NK-92 treated with Interleukin-12 subunit alpha and Interleukin-12 subunit beta, amount 100 ng/mL, for 24 hours (cell line): ENCODE data around the gene CSTF2.
A peak's percentile ranks its signal among the peaks of the same experiment; 100 is the strongest.
"Not testable (repeated sequence)": the region's sequence is repeated elsewhere in the genome, so short reads cannot be mapped to it uniquely, and the experiment has no call there.

Experiments
- DNase-seq: peaks from one replicate; lab custom pipeline; 2025; lab: John Stamatoyannopoulos, UW

The CSTF2 gene, protein sequence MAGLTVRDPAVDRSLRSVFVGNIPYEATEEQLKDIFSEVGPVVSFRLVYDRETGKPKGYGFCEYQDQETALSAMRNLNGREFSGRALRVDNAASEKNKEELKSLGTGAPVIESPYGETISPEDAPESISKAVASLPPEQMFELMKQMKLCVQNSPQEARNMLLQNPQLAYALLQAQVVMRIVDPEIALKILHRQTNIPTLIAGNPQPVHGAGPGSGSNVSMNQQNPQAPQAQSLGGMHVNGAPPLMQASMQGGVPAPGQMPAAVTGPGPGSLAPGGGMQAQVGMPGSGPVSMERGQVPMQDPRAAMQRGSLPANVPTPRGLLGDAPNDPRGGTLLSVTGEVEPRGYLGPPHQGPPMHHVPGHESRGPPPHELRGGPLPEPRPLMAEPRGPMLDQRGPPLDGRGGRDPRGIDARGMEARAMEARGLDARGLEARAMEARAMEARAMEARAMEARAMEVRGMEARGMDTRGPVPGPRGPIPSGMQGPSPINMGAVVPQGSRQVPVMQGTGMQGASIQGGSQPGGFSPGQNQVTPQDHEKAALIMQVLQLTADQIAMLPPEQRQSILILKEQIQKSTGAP

DNA sequence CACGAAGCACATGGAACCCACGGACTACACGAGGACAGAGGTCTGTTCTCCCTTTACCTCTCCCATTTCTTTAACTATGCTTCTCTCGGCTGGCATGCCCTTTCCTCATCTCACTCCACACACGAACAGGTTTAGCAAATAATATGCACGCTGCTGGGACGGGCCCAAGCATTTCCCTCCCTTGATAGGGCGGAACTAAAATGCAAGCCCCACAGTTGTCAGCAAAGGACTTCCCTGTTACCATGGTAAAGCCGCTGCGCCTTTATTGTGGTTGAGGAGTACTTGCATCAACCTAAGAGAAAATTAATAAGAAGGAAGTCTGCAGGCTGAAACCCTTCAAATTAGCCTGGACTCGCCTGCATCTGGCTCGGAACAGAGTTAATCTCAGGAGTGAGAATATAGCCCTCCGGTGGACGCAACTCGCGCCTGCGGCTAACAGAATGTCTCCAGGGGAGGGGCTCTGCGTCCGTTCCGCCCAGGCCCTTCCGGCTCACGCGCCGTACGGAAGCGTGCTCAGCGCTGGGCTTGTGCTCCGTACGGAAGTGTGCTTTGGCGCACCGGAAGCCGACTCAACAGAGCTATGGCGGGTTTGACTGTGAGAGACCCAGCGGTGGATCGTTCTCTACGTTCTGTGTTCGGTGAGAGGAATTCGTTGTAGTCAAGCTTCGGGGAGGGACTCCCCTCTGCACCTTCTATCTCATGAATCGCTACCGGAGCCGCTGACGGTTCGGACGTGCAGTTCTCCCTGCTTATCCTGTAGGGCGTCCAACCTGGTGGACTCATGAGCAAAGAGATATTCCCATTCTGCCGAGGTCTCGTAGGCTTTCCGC, at the start of gene CSTF2:
TSS of gene CSTF2 (plus strand) at position 555 of the 830 bp plus-strand sequence. CDS start at position 581, 26 bp downstream.
- DNase-seq, result peak; percentile 65

DNA sequence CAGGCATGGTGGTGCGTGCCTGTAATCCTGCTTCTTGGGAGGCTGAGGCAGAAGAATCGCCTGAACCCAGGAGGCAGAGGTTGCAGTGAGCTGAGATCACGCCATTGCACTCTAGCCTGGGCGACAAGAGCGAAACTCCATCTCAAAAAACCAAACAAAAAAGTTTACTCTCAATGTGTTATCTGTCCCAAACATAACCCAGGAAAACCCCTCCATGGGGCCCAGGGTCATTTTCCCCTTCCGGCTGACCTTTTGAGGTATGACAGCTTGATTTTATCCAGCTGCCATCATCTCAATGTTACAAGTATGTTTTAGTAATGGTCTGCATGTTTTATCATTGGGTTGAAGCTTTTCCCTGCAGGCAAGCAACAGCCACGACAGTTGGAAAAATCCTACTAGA, 23.8 kb upstream of the CSTF2 start:
- not testable (repeated sequence) for DNase-seq

DNA sequence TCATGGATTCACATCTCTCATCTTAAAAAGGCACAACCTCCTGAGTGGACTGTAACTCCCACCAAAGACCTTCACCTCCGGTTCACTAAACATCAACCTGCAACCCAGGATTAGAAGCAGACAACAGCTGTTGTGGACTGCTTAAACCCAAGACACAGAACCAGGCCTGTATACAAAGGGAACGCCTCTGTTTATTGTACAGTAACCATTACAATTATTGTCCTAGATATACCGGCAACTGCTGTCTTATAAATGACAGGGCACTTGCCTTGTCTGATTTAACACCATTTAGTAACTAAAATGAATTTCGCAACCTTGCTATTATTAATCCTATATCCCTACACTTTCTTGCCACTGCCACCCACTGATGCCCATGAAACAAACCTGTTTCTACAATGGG, 22.8 kb upstream of the CSTF2 start:
- DNase-seq, result no peak

DNA sequence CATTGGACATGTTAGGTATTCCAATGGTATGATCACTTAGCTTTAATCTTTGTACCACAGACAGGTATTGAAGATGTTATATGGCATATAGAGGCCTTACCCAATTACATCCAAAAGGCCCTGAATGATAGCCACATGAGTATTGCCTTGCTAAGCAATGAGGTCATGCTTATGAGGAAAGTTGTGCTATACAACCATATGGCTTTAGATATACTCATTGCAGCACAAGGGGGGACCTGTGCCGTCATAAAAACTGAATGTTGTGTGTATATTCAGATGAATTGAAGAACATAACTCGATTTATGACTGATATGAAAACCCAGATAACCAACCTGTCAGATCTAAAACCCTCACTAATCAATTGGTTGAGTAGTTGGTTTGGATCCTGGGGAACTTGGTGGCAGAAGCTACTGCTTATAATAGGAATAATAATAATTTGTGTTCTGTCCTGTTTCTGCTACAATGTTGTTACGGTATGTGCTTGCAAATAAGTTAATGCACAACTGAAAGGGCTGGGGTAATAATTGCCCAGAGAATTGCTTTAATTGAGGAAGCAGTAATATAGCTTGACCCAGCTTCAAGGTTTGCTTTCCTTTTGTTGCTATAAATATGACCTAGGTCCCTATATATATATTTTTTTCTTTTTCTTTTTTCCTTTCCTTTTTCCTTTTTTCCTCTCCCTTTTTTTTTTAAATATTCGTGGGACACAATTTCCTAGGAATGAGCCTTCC, 21.5 kb upstream of the CSTF2 start:
- DNase-seq, result no peak

DNA sequence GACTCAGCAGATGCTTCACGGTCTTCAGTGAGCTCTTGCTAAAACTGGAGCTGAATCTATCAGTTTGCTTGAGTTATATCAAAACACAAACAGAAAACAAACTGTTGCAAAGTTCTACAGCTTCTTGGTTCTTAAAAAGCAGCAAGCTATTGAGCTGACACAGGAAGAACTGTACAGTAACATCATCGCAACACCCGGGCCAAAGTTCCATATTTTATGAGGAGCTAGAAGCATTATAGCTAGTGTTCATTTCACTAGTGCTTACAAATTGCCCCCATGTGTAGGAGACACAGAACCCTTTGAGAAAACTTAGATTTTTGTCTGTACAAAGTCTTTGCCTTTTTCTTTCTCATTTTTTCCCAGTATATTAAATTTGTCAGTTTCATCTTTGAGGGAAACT, 17.3 kb upstream of the CSTF2 start:
- no peak for DNase-seq

DNA sequence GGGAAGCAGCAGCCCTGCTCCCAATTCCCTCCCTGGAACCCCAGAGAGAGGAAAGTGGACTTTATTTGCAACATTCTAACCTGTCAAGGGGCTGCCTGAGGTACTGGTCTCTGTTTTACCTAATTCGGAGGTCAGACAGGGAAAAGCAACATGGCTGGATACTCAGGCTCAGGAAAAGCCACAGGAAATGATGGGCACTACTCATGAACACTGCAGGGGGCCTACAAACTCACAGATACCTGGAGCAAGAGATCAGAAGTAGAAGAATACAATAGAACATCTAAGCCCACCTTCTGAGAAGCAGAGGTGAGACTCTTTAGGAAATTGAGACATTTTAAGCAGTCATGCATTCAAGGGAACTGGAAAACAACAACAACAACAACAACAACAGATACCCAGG, 15.4 kb upstream of the CSTF2 start:
- DNase-seq, result no peak

DNA sequence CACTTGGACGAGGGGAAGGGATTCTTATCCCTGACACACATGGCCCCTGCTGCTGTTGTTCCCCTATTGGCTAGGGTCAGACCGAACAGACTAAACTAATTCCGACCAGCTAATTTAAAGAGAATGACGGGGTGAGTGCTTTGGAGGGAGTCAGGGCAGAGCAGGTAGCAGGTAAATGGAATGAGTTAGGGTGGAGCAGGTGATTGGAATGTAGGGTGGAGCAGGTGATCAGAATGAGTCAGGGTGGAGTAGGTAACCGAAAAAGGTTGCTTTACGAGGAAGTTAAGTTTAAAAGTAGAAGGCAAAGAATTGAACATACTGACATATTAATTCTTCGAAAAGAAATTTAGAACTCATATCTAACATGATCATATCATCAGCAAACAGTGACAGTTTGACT, 11.9 kb upstream of the CSTF2 start:
- not testable (repeated sequence) for DNase-seq

DNA sequence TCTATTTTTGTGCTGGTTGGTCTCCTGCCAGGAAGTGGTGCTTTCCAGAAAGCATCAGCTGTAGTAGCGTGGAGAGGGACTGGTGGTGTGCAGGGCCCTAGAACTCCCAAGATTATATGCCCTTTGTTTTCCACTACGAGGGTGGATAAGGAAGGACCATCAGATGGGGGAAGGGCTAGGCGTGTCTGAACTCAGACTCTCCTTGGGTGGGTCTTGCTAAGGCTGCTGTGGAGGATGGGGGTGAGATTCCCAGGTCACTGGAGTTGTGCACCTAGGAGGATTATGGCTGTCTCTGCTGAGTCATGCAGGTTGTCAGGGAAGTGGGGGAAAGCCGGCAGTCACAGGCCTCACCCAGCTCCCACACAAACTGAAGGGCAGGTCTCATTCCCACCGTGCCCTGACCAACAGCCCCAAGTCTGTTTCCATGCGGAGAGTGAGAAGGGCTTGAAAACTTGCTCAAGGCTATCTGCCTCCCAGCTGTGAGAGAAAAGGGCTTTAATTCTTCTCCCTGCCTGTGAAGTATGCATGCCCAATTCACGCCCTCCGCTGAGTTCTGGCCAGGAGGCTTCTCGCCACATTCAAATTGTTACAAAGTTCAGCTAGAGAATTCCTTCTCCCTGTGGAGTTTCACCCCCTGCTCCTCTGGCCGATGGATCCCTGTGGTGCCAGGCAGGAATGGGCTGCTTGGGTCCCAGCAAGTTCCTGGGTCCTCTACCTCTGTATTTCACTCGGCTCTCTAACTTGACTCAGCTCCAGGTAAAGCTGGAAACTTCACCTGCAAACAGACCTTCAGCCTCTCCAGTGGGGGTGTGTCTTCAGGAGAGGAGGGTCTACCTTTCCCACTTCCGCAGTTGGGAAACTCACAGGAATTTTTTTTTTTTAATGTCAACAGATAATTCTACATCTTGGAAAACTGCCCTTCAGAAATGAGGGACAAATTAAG, 7.7 kb upstream of the CSTF2 start:
- no peak for DNase-seq

DNA sequence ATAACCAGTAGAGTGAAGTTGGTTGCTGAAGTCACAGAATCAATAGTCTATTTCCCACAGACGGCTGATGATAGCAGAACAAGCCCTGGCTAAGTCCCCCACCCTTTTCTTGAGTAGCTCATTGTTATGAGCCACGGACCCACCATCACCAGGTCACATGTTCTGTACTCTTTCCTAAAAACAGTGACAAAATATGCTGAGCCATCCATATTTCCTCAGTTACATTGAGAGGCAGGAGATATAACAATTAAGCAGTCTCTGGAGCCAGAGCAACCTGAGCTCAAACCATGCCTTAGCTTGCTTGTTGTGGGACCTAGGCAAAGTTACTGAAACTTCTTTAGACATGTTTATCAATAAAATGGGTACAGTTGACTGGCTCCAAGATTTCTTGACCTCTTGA, 2.9 kb upstream of the CSTF2 start:
- no peak for DNase-seq

DNA sequence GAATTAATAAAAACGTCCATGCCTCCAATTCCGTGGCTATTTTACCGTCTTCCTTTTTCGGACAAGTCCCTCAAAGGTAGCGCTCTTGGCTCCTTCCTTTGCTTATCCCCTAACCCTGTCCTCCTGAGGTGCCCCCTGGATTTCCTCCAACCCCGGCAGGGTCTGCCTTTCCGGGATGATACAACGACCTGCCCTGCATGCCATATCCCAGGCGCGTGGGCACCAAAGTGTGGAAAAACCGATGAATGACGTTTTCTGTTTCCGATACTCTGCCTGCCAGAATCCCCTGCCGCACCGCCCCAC, 706 bp upstream of the CSTF2 start:
- no peak for DNase-seq

DNA sequence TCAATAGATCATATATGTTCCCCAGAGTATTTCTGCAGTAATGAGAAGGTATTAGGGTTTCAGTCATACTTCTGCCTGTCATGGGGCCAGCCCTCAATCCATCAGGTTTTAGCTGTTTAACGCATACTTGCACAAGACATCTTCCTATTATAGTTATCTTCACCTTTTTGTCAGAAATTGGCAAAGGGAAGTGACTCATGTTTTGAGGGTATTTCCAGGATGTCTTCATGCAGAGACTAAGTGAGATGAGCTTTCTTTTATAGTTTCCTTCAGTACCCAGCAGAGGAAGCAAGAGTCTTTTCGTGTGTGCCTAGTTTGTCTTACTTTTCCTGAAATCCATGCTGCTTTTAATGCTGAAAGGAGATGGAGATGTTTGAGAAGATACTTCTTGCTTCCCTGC, 9.5 kb downstream of the CSTF2 start:
- peak; percentile 7 for DNase-seq

DNA sequence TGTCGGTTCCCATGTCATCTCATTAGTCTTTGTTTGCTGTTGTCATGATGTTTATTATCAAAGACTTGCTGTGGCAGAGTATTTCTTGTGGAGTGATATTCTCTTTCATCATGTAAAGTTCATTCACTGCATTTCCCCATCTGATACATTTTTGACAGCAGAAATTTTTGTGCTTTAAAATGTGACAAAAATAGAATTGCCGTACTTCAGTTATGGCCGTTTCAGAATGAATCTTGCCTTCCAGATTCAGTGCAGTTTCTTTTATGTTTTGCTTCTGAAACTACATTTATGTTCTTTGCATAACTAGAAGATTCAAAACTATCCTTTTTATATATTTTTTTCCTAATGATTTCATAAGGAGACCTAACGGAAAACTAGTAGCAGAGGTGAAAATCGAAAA, 10.0 kb downstream of the CSTF2 start:
- DNase-seq, result no peak

DNA sequence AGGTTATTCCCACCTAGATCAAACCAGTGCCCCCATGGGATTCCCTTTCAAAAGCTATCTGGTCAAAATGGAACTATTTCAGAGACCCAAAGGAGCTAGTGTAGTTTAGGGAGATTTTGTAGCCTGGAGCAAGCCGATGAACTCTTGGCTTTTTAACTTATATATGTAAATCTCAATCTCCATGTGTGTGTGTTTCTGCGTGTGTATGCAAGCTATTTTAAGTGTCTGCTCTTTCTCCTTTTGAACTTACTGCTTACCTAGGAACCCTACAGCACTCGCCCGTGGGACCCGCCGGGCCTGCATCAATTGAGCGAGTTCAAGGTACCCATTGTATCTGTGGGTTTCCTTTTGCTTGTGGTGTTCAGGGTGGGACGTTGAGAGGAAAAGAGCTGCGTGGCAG, 10.4 kb downstream of the CSTF2 start:
- DNase-seq, result no peak

DNA sequence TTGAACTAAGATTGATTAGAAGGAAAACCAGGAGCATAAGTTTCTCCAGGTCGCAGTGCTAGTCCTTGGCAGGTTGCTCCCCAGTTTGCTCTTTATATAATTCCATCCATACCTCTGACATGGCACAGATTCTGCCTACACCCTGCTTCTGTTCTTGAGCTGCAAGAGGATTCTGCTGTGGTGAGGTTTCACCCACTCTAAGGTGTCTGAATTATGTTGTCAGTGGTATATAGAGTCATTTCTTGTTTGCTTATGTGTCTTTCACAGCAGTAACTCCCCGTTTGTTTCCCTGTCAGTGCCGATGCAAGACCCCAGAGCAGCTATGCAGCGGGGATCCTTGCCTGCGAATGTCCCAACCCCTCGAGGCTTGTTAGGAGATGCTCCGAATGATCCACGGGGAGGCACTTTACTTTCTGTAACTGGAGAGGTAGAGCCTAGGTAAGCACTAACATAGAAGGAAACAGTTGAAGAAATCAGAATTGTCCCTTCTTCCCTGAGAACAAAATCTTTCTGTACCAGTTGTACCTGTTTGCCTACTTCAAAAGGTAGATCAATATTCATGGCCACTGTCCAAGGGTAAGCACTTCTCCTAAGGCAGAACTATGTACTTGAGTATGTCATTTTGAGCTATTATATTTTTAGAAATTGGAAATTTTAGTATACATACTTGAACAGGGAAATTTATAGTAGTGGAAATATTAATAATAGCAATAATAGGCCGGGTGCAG, 11.2 kb downstream of the CSTF2 start:
- DNase-seq, result no peak

DNA sequence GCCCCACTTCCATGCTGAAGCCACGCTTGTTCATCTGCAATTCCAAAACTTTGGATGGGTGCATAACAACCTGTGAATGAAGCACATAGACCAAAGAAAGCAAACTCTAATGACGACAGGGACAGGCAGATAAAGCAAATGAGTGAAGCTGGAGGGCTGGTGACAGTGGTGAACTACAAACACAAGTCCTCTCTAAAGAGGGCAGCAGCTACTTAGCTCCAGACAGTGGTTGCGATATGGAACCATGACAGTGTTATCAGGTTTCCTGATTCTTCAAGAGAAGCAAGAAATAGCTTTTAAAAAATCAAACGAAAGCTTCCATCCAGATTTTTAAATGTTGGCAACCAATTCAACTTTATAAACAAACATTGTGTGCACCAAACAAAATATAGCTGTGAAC, 30.1 kb downstream of the CSTF2 start:
- DNase-seq, result no peak

DNA sequence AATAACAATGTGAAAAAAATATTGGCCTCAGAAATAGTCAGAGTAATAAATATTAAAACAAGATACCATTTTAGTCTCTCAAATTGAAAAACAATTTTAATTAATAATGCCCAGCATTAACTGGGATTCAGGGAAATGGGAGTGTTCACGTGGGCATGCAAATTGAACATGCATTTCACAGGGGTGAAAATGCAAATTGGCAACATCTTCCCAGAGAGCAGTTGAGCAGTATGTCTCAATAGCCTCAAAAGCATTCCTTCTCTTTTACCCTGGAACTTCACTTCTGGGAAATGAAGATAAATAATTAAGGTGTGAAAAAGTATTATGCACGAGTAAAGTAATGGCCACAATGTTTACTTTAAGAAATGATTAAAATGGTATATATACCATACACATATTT, 32.6 kb downstream of the CSTF2 start:
- no peak for DNase-seq

DNA sequence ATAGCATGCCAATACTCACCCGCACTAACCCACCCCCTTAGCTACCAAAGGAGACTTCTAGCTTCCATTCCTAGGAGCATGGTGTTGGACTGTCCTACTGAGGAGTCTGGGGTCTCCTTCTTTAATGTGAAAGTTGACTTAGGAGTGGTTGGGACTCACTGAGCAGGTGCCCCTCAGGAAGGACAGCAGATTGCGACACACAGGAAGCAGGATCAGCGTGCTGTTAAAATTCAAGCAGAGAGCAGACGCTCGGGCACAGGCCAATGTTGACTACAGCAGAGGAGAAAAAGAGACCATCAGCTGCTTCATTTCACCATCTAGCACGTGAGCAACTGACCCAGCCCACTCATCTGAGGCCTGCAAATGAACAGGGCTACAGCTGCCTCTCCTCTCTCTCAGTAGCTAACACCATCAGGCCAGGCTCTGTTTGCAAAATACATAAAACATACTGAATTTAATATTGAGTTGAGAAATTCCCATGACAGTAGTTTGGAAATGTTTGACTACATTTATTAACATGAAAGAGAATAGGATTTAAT, 43.2 kb downstream of the CSTF2 start:
- no peak for DNase-seq

DNA sequence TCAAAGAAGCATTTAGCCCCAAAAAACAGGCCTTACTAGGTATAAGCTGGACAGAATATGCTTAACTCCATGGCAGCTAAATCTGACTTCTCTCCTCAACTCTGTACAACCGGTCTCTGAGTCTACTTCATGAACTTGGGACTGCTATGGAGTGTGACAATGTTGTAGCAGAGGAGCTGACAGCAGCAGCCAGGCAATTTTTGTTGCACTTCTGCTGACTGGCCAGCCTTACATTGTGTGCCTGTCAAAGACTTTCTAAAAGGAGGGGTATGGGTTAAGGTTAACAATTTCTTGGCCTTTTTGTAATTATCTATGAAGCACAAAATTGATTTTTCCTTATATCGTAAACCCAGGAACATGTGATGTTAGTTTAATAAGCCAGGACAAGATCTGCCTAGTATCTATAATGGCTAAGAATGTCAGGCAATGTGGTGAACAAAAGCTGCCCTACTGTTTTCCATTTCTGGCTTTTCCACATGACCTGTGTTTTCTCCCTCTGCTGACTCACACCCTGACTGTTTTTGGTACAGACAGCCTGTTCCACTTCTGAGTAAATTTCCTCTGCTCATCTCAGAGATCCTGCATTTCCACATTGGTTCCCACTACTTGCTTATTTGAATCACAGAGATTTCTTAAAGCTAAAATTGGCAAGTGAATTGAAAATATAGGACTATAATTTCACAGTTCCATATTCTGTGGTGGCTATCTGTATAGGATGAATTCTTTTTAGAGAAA, 44.6 kb downstream of the CSTF2 start:
- no peak for DNase-seq

DNA sequence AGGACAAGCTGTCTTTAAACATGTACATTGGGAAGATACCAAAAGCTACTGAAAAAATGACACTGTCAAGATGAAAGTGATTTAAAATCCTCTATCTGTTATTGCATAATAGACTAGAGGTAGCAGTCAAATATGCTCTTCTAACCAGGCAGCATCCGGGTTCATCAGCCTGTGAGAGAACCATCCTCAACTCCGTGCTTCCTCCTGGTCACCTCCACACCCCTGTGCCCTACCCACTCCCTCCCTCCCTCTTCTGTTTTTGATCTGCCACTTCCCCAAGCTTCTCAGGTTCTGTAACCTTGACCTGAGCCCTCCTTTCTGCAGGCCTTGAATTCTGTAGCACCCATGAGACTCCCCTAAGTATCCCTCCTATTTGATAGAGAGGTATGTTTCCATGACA, 48.1 kb downstream of the CSTF2 start:
- peak; percentile 4 for DNase-seq

DNA sequence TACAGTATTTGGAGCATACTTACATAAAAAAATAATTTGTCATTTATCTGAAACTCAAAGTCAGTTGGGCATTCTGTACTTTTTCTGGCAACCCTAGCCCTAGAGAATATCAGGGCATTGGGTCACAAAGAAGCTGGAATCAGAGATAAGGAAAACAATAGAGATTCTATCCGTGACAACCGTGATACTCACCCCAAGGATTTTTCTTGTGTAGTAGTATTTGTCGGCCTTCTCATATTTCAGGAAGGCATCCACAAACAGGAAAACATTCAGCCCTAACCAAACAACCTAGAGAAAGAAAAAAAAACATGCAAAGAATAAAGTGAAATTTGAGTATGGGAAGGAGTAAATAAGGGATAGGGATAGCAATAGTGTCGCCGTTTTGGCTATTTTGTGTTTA, 50.3 kb downstream of the CSTF2 start:
- no peak for DNase-seq
